ENCODE measurements around the gene NOS1AP.

- no peak for TF ChIP-seq EZH2phosphoT487 (IDR thresholded peaks at IDR 0.05; ENCODE audit: borderline replicate concordance, low read depth, low read length)
- no peak for TF ChIP-seq CTCF (conservative IDR thresholded peaks at IDR 0.05; ENCODE audit: low read length)
Measured at GRCh38 chr1:162206300-162206699, 136.8 kb downstream of the NOS1AP start.

All from OCI-LY7 (cell line).